ENCODE measurements around the gene SWI5. TPM values are rescaled to one million over a fixed set of nuclear protein-coding genes. Genes with fewer than 3 reads are reported as not detected.

SWI5 gene
- total RNA-seq, 1 experiment from 2014 or later = 18.0 TPM

GRCh38 chr9:128259156-128259555 is 16.9 kb upstream of the SWI5 start:
- DNase-seq = peak in 1 of 2 experiments; percentile 48
- no TSS peak for BruUV-seq (replicated peaks)
- Mint-ChIP-seq H3K36me3 (ENCODE audit: insufficient read depth, unreplicated experiment) (peaks cover 56% of the 10 kb centered on the region), H3K27ac (ENCODE audit: unreplicated experiment) (no peak overlapping the region), H3K4me3 (ENCODE audit: unreplicated experiment) (no peak overlapping the region), H3K9me3 (ENCODE audit: unreplicated experiment) (no peaks in the 10 kb centered on the region), H3K27me3 (ENCODE audit: insufficient read depth, unreplicated experiment) (no peaks in the 10 kb centered on the region), H3K4me1 (ENCODE audit: low read depth, unreplicated experiment) (no peaks in the 10 kb centered on the region)
- peak in 1 of 2 experiments; percentile 40 for TF ChIP-seq CTCF (IDR thresholded peaks at IDR 0.05; ENCODE audit: insufficient read depth in 1 of 2, low read depth in 1 of 2, low read length in 1 of 2, severe bottlenecking in 1 of 2, unreplicated experiment in 1 of 2)
- Histone ChIP-seq H3K27me3 (replicated peaks; ENCODE audit: control insufficient read depth, insufficient read depth, low read length) (no peaks in the 10 kb centered on the region), H3K4me1 (no peaks in the 10 kb centered on the region), H3K9me3 (no peaks in the 10 kb centered on the region), H3K4me3 (ENCODE audit: low read depth, low read length) (no peak overlapping the region), H3K36me3 (ENCODE audit: control insufficient read depth, insufficient read depth, low read length) (peaks cover 3% of the 10 kb centered on the region; the same call in 1 of the 2 replicates)
- CTCF ChIA-PET = interaction anchor here (0.6 to 1.2 kb wide), 4 partner anchors 9 to 194 kb away, joined by 3 to 13 read pairs (median 4); no protein-coding TSS in a partner anchor
- POLR2A ChIA-PET = interaction anchor here (0.7 kb wide), 1 partner anchor 17 kb away, joined by 5 read pairs; the partner anchor contains the start of genes GOLGA2 and SWI5
- intact Hi-C loops (cut with micrococcal nuclease; ENCODE audit: unreplicated experiment) = no loop called here

DNA sequence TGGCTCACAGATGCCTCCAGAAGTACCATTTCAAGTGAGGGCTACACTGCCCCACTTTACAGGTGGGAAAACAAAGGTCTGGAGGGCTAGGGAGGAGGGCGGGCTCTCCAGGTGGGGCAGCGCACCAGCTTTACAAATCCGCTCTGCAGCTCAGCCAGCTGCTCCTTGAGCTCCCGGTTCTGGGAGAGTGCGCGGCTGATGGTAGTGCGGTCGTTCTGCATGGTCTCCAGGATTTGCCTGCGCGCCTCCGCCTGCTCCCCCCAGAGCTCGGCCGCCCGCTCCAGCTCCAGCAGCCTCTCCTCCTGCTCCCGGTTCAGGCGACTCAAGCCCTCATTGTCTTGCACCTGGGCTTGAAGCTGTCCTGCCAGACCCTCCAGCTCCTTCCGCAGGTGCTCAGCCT is 15.7 kb upstream of the SWI5 start:
- peaks cover 3% of the 10 kb centered on the region; the same call in 1 of the 2 replicates for H3K36me3 ChIP-seq (ENCODE audit: control insufficient read depth, insufficient read depth, low read length)
- BruUV-seq (replicated peaks) = no TSS peak
- H3K4me1 Mint-ChIP-seq (ENCODE audit: low read depth, unreplicated experiment) = no peaks in the 10 kb centered on the region

GRCh38 chr9:128262687-128263086 is 13.4 kb upstream of the SWI5 start:
- DNase-seq = no peak
- Mint-ChIP-seq H3K4me3 (ENCODE audit: unreplicated experiment) (no peak overlapping the region), H3K36me3 (ENCODE audit: insufficient read depth, unreplicated experiment) (peaks cover 54% of the 10 kb centered on the region), H3K9me3 (ENCODE audit: unreplicated experiment) (no peaks in the 10 kb centered on the region), H3K4me1 (ENCODE audit: low read depth, unreplicated experiment) (no peaks in the 10 kb centered on the region), H3K27ac (ENCODE audit: unreplicated experiment) (no peak overlapping the region), H3K27me3 (ENCODE audit: insufficient read depth, unreplicated experiment) (no peaks in the 10 kb centered on the region)
- H3K27me3 ChIP-seq (replicated peaks; ENCODE audit: control insufficient read depth, insufficient read depth, low read length) = no peaks in the 10 kb centered on the region
- no peak overlapping the region for H3K4me3 ChIP-seq (ENCODE audit: low read depth, low read length)
- H3K36me3 ChIP-seq (ENCODE audit: control insufficient read depth, insufficient read depth, low read length) = peaks cover 3% of the 10 kb centered on the region; the same call in 1 of the 2 replicates
- no peaks in the 10 kb centered on the region for H3K9me3 ChIP-seq
- BruUV-seq (replicated peaks) = no TSS peak
- no peak for TF ChIP-seq CTCF (IDR thresholded peaks at IDR 0.05; ENCODE audit: insufficient read depth in 1 of 2, low read depth in 1 of 2, low read length in 1 of 2, severe bottlenecking in 1 of 2, unreplicated experiment in 1 of 2)
- H3K4me1 ChIP-seq = no peaks in the 10 kb centered on the region
- ChIA-PET CTCF (interaction anchor here (0.7 kb wide), 1 partner anchor 52 kb away, joined by 6 read pairs; no protein-coding TSS in a partner anchor), POLR2A (no interaction called here)
- intact Hi-C loops (cut with micrococcal nuclease; ENCODE audit: unreplicated experiment) = no loop called here

More for the DNA sequence above, 15.7 kb upstream of the SWI5 start:
- Histone ChIP-seq H3K4me1 (no peaks in the 10 kb centered on the region), H3K4me3 (ENCODE audit: low read depth, low read length) (no peak overlapping the region), H3K9me3 (no peaks in the 10 kb centered on the region), H3K27me3 (replicated peaks; ENCODE audit: control insufficient read depth, insufficient read depth, low read length) (no peaks in the 10 kb centered on the region)
- Mint-ChIP-seq H3K27me3 (ENCODE audit: insufficient read depth, unreplicated experiment) (no peaks in the 10 kb centered on the region), H3K36me3 (ENCODE audit: insufficient read depth, unreplicated experiment) (peaks cover 46% of the 10 kb centered on the region), H3K9me3 (ENCODE audit: unreplicated experiment) (no peaks in the 10 kb centered on the region), H3K4me3 (ENCODE audit: unreplicated experiment) (no peak overlapping the region), H3K27ac (ENCODE audit: unreplicated experiment) (no peak overlapping the region)
- no peak for TF ChIP-seq CTCF (IDR thresholded peaks at IDR 0.05; ENCODE audit: insufficient read depth in 1 of 2, low read depth in 1 of 2, low read length in 1 of 2, severe bottlenecking in 1 of 2, unreplicated experiment in 1 of 2)
- ChIA-PET CTCF (no interaction called here), POLR2A (no interaction called here)
- intact Hi-C loops (cut with micrococcal nuclease; ENCODE audit: unreplicated experiment) = no loop called here
- no peak for DNase-seq
